A673 (cell line): ENCODE results near the gene MAP4K5. TPM values are rescaled to one million over a fixed set of nuclear protein-coding genes. Genes with fewer than 3 reads are reported as not detected.
"Not testable (repeated sequence)": the region's sequence is repeated elsewhere in the genome, so short reads cannot be mapped to it uniquely, and the experiment has no call there.

Source experiments
- BruUV-seq: library from RNA; stranded (reverse); fragments of 400-500 nt; replicated peaks from 2 replicates; lab custom pipeline; 2021; lab: Mats Ljungman, UMichigan
- CTCF ChIA-PET: fragments of 300-600 bp; sonication (Branson Sonifier 250); formaldehyde crosslinking; loops from one replicate; lab custom pipeline; 2022; ENCODE audit warnings: antibody characterized with exemption; lab: Charles Lee
- POLR2A ChIA-PET: fragments of 300-600 bp; sonication (Branson Sonifier 250); formaldehyde crosslinking; loops from one replicate; lab custom pipeline; 2022; ENCODE audit warnings: antibody characterized with exemption; ENCODE audit not compliant: low non-redundant PET; lab: Charles Lee
- DNase-seq: peaks from one replicate; pipeline ENCODE4 v3.0.0-alpha.2; 2015; ENCODE audit warnings: low spot score
- H3K27ac ChIP-seq: fragments of 200-600 bp; sonication (generic); 2 replicates; pipeline ENCODE4 v1.5.1; 2016; ENCODE audit warnings: mixed run types, low read depth, mild to moderate bottlenecking, mixed read lengths, antibody characterized with exemption, low read length; ENCODE audit not compliant: poor library complexity, severe bottlenecking
- H3K27me3 ChIP-seq: fragments of 200-600 bp; sonication (generic); replicated peaks from 2 replicates; pipeline ENCODE4 v1.6.1; 2017; ENCODE audit warnings: mixed run types, low read depth, mild to moderate bottlenecking, mixed read lengths, antibody characterized with exemption, low read length; ENCODE audit not compliant: insufficient read depth, poor library complexity
- H3K36me3 ChIP-seq: fragments of 200-600 bp; sonication (generic); 2 replicates; pipeline ENCODE4 v1.6.1; 2016; ENCODE audit warnings: mixed run types, mild to moderate bottlenecking, mixed read lengths, antibody characterized with exemption, low read length; ENCODE audit not compliant: insufficient read depth, poor library complexity, severe bottlenecking
- H3K4me1 ChIP-seq: fragments of 200-600 bp; sonication (generic); 2 replicates; pipeline ENCODE4 v1.6.1; 2017; ENCODE audit warnings: mixed run types, mild to moderate bottlenecking, mixed read lengths, antibody characterized with exemption, low read length; ENCODE audit not compliant: insufficient read depth, poor library complexity, severe bottlenecking
- H3K4me3 ChIP-seq: fragments of 200-600 bp; sonication (generic); 2 replicates; pipeline ENCODE4 v1.5.1; 2016; ENCODE audit warnings: low read depth, mixed run types, mild to moderate bottlenecking, mixed read lengths, low read length; ENCODE audit not compliant: poor library complexity, severe bottlenecking
- H3K9me3 ChIP-seq: fragments of 200-600 bp; sonication (generic); 2 replicates; pipeline ENCODE4 v1.6.1; 2016; ENCODE audit warnings: mixed run types, low read depth, mild to moderate bottlenecking, mixed read lengths, antibody characterized with exemption, low read length; ENCODE audit not compliant: poor library complexity, severe bottlenecking
- EZH2 ChIP-seq: fragments of 200-600 bp; sonication (generic); IDR thresholded peaks from 2 replicates; pipeline ENCODE4 v1.6.1; 2017; ENCODE audit warnings: borderline replicate concordance, low read depth, mild to moderate bottlenecking, mixed read lengths, antibody characterized with exemption, low read length; ENCODE audit not compliant: poor library complexity, severe bottlenecking
- intact Hi-C: fragments of 100-400 bp; cut with micrococcal nuclease; formaldehyde crosslinking; loops from one replicate; pipeline ENCODE4 v1.10.0; 2022; ENCODE audit not compliant: unreplicated experiment
- total RNA-seq: library from RNA; stranded (reverse); gene quantifications from 2 replicates; pipeline ENCODE4 v1.2.3, GENCODE V29; 2021
- TF ChIP-seq, protein P1 (sequence below): fragments of 300-800, 200-600 bp; sonication (generic); conservative IDR thresholded peaks from 2 replicates; pipeline ENCODE4 v1.5.1; 2017; ENCODE audit warnings: low read depth, mild to moderate bottlenecking, antibody characterized with exemption, low read length, moderate library complexity, mixed read lengths

Gene MAP4K5
- total RNA-seq, 1 experiment from 2014 or later, result 57.9 TPM

DNA sequence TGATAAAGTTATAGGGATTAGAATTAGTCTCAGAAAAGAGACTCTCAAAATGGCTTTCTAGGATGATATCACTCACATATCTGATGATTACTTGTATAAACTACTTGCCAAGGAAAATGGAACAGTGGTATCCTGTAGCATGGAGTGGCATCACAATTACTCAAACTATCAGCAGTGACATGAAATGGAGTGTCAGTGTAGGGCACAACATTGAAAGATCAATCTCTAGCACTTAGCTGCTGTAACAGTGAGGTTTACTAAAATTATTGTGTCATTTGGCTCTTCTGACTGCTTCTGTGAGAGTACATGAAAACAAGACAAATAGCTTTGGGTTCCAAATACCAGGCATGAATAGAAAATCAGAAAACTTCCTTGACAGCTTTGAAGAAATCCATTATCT is 6.7 kb upstream of the MAP4K5 start:
- ChIA-PET POLR2A (no interaction called here), CTCF (no interaction called here)
- Histone ChIP-seq H3K9me3 (peaks cover 5% of the 10 kb centered on the region), H3K4me1 (no peaks in the 10 kb centered on the region), H3K36me3 (no peaks in the 10 kb centered on the region), H3K4me3 (no peak overlapping the region), H3K27me3 (no peaks in the 10 kb centered on the region), H3K27ac (no peak overlapping the region)
- BruUV-seq, result no TSS peak
- intact Hi-C loops, result no loop called here
- TF ChIP-seq, protein P1, sequence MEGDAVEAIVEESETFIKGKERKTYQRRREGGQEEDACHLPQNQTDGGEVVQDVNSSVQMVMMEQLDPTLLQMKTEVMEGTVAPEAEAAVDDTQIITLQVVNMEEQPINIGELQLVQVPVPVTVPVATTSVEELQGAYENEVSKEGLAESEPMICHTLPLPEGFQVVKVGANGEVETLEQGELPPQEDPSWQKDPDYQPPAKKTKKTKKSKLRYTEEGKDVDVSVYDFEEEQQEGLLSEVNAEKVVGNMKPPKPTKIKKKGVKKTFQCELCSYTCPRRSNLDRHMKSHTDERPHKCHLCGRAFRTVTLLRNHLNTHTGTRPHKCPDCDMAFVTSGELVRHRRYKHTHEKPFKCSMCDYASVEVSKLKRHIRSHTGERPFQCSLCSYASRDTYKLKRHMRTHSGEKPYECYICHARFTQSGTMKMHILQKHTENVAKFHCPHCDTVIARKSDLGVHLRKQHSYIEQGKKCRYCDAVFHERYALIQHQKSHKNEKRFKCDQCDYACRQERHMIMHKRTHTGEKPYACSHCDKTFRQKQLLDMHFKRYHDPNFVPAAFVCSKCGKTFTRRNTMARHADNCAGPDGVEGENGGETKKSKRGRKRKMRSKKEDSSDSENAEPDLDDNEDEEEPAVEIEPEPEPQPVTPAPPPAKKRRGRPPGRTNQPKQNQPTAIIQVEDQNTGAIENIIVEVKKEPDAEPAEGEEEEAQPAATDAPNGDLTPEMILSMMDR, result no peak
- TF ChIP-seq EZH2, result no peak
- no peak for DNase-seq

- H3K27me3 ChIP-seq, H3K9me3 ChIP-seq, CTCF ChIA-PET, H3K36me3 ChIP-seq, BruUV-seq, POLR2A ChIA-PET, intact Hi-C loops, DNase-seq, H3K27ac ChIP-seq, H3K4me1 ChIP-seq, H3K4me3 ChIP-seq: not testable (repeated sequence)
Observed at GRCh38 chr14:50538034-50538433, 5.7 kb upstream of the MAP4K5 start.

DNA sequence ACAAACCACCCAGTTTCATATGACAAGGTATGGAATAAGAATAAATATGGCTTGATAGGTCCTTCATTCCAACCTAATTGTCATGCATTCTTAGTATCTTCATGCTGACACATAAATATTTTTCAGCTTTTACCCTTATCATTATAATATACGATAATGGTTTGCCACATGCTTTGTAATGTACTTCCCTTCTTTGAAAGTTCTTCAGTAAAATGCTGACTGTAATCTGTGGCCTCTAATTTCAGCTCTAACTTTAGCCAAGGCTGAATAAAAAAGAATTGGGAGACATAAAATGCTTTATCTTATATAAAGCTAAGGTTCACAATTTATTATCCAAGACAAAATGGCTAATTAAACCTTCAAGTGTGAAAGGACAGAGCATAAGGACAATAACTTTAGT is 2.6 kb upstream of the MAP4K5 start:
- H3K27me3 ChIP-seq, result no peaks in the 10 kb centered on the region
- TF ChIP-seq, protein P1, result no peak
- TF ChIP-seq EZH2, result no peak
- H3K4me3 ChIP-seq, result no peak overlapping the region
- POLR2A ChIA-PET, result no interaction called here
- H3K27ac ChIP-seq, result no peak overlapping the region
- BruUV-seq, result no TSS peak
- H3K9me3 ChIP-seq, result peaks cover 5% of the 10 kb centered on the region
- no peaks in the 10 kb centered on the region for H3K36me3 ChIP-seq
- intact Hi-C loops, result loop anchor here (5.0 kb wide), 4 partner anchors 193 to 668 kb away; no protein-coding TSS in a partner anchor
- CTCF ChIA-PET, result no interaction called here
- DNase-seq, result no peak
- H3K4me1 ChIP-seq, result peaks cover 3% of the 10 kb centered on the region

GRCh38 chr14:50534416-50534815 is 2.0 kb upstream of the MAP4K5 start:
- Histone ChIP-seq H3K4me3 (no peak overlapping the region), H3K27ac (no peak overlapping the region), H3K9me3 (peaks cover 5% of the 10 kb centered on the region), H3K36me3 (no peaks in the 10 kb centered on the region), H3K4me1 (peaks cover 6% of the 10 kb centered on the region), H3K27me3 (no peaks in the 10 kb centered on the region)
- no TSS peak for BruUV-seq
- DNase-seq, result no peak
- ChIA-PET POLR2A (no interaction called here), CTCF (no interaction called here)
- intact Hi-C loops, result loop anchor here (5.0 kb wide), 4 partner anchors 192 to 667 kb away; no protein-coding TSS in a partner anchor
- no peak for TF ChIP-seq EZH2
- TF ChIP-seq, protein P1, result no peak
